ENCODE data around the gene PRDM16. TPM values are rescaled to one million over a fixed set of nuclear protein-coding genes. Genes with fewer than 3 reads are reported as not detected.
A peak's percentile ranks its signal among the peaks of the same experiment; 100 is the strongest.

PRDM16 gene
- total and polyA plus RNA-seq, 2 of the 13 experiments (the other 11 are each of a cell fraction or from before 2014, with no cell fraction given), result 0.15 to 0.81 TPM

DNA sequence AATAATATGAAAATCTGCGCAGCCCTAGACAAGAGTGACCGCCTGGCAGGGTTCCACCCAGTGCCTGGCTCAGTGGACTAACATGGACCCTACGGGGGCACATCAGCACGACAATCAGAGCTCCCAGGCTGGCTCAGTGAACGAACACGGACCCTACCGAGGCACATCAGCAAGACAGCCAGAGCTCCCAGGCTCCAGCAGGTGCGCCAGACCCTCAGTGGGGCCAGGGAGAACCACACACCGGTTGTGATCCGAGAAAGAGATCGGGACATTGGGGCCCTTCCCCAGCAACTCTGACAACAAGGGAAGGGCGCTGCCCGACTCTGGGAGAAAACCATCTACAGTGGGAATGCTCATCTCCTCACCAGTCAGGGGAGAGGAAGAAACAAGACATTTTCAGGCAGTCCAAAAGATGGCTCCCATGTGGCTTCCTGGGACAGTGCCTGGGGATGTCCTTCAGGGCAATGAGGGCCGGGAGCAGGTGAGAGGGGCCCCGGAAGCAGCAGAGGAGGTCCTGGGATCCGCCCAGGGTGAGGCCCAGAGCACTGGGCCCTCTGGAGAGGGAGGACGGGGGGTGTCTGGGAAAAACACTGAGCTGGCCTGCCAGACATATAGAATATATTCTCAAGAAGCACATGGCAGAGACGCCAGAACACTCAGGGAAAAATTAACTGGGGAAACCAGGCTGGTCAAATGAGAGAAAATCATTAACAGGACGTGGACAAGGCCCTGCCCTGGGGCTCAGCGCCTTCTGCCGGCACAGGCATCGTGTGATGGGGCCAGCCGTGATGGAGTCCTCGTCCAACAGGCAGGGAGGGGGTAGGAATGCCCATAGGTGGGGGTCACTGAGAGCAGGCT is 390.3 kb downstream of the PRDM16 start (continued):
- TF ChIP-seq ZBTB40 (IDR thresholded peaks at IDR 0.05), result no peak
- no peak for TF ChIP-seq ZBTB40 (CRISPR knock-in tag; IDR thresholded peaks at IDR 0.05)
- TF ChIP-seq SSRP1 (CRISPR knock-in tag; IDR thresholded peaks at IDR 0.05), result no peak
- no peak for TF ChIP-seq NPAS2 (CRISPR knock-in tag; IDR thresholded peaks at IDR 0.05; ENCODE audit: borderline replicate concordance)
- peak; percentile 11; the same call in 1 of the 2 replicates for TF ChIP-seq POLR2G (IDR thresholded peaks at IDR 0.05; ENCODE audit: low read depth, low read length)
- TF ChIP-seq, protein P1, sequence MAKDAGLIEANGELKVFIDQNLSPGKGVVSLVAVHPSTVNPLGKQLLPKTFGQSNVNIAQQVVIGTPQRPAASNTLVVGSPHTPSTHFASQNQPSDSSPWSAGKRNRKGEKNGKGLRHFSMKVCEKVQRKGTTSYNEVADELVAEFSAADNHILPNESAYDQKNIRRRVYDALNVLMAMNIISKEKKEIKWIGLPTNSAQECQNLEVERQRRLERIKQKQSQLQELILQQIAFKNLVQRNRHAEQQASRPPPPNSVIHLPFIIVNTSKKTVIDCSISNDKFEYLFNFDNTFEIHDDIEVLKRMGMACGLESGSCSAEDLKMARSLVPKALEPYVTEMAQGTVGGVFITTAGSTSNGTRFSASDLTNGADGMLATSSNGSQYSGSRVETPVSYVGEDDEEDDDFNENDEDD (CRISPR knock-in tag; IDR thresholded peaks at IDR 0.05; ENCODE audit: borderline replicate concordance), result peak; percentile 11; the same call in 1 of the 2 replicates
- TF ChIP-seq POLR2AphosphoS5 (IDR thresholded peaks at IDR 0.05; ENCODE audit: low read depth, low read length), result 0 out of 2 replicates have a peak, but pooled peaks have one; percentile 14
- TF ChIP-seq CENPX (CRISPR knock-in tag; IDR thresholded peaks at IDR 0.05), result no peak
- TF ChIP-seq MED1 (CRISPR knock-in tag; IDR thresholded peaks at IDR 0.05), result no peak
- no peak for TF ChIP-seq FOXK1 (CRISPR knock-in tag; IDR thresholded peaks at IDR 0.05; ENCODE audit: borderline replicate concordance, low read depth)
- no peak for TF ChIP-seq GABPA (IDR thresholded peaks at IDR 0.05; ENCODE audit: low read depth, low read length)
- peak; percentile 29; the same call in 1 of the 2 replicates for TF ChIP-seq GABPA (CRISPR knock-in tag; IDR thresholded peaks at IDR 0.05; ENCODE audit: low read depth)
- 0 out of 2 replicates have a peak, but pooled peaks have one; percentile 3 for TF ChIP-seq MEIS1 (CRISPR knock-in tag; IDR thresholded peaks at IDR 0.05; ENCODE audit: borderline replicate concordance)
- TF ChIP-seq CEBPG (CRISPR knock-in tag; IDR thresholded peaks at IDR 0.05), result 0 out of 2 replicates have a peak, but pooled peaks have one; percentile 4
- TF ChIP-seq MYC (CRISPR knock-in tag; IDR thresholded peaks at IDR 0.05; ENCODE audit: borderline replicate concordance), result peak; percentile 23; the same call in 1 of the 2 replicates
- peak; percentile 52; the same call in 1 of the 2 replicates for TF ChIP-seq YEATS4 (CRISPR knock-in tag; IDR thresholded peaks at IDR 0.05; ENCODE audit: borderline replicate concordance)
- TF ChIP-seq ZNF570 (CRISPR knock-in tag; IDR thresholded peaks at IDR 0.05; ENCODE audit: borderline replicate concordance), result no peak
- no peak for TF ChIP-seq SIX1 (CRISPR knock-in tag; IDR thresholded peaks at IDR 0.05; ENCODE audit: borderline replicate concordance)
- TF ChIP-seq ZFYVE20 (CRISPR knock-in tag; IDR thresholded peaks at IDR 0.05; ENCODE audit: borderline replicate concordance, low read depth), result no peak
